GM12892 (cell line): Measurements from ENCODE around the gene MTERF2.

Source experiments
- POLR2A ChIP-seq: IDR thresholded peaks from 2 replicates; pipeline ENCODE4 v1.6.1; 2011; ENCODE audit warnings: low read depth, low read length, control low read depth
- POLR2AphosphoS5 ChIP-seq: IDR thresholded peaks from 2 replicates; pipeline ENCODE4 v1.6.1; 2011; ENCODE audit warnings: low read depth, low read length, control low read depth
- TAF1 ChIP-seq: IDR thresholded peaks from 2 replicates; pipeline ENCODE4 v1.6.1; 2011; ENCODE audit warnings: low read depth, mild to moderate bottlenecking, control low read depth, low read length, borderline replicate concordance

GRCh38 chr12:106984588-106985137, 2.3 kb downstream of the MTERF2 start:
- TF ChIP-seq POLR2A = no peak
- no peak for TF ChIP-seq POLR2AphosphoS5
- TF ChIP-seq TAF1 = no peak
